Measurements from ENCODE around the gene TOR1B.

GRCh38 chr9:129759804-129760502 is 43.0 kb upstream of the TOR1B start:
- TF ChIP-seq, protein P1, sequence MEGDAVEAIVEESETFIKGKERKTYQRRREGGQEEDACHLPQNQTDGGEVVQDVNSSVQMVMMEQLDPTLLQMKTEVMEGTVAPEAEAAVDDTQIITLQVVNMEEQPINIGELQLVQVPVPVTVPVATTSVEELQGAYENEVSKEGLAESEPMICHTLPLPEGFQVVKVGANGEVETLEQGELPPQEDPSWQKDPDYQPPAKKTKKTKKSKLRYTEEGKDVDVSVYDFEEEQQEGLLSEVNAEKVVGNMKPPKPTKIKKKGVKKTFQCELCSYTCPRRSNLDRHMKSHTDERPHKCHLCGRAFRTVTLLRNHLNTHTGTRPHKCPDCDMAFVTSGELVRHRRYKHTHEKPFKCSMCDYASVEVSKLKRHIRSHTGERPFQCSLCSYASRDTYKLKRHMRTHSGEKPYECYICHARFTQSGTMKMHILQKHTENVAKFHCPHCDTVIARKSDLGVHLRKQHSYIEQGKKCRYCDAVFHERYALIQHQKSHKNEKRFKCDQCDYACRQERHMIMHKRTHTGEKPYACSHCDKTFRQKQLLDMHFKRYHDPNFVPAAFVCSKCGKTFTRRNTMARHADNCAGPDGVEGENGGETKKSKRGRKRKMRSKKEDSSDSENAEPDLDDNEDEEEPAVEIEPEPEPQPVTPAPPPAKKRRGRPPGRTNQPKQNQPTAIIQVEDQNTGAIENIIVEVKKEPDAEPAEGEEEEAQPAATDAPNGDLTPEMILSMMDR (IDR thresholded peaks at IDR 0.05; ENCODE audit: low read depth, low read length), result no peak
- TF ChIP-seq EZH2phosphoT487 (IDR thresholded peaks at IDR 0.05; ENCODE audit: low read depth), result no peak
